Stimulated activated CD4-positive, alpha-beta T cell treated with anti-CD3 and anti-CD28 coated beads, Interleukin-12 subunit alpha, Interleukin-12 subunit beta, amount 100 ng/mL, for 4 hours (primary cell): ENCODE measurements around the gene RANGRF.
A peak's percentile ranks its signal among the peaks of the same experiment; 100 is the strongest.
"Not testable (repeated sequence)": the region's sequence is repeated elsewhere in the genome, so short reads cannot be mapped to it uniquely, and the experiment has no call there.

Experiments used
- DNase-seq: peaks from one replicate; pipeline ENCODE4 v3.0.0-alpha.2; 2020

The RANGRF gene, protein sequence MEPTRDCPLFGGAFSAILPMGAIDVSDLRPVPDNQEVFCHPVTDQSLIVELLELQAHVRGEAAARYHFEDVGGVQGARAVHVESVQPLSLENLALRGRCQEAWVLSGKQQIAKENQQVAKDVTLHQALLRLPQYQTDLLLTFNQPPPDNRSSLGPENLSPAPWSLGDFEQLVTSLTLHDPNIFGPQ

DNA sequence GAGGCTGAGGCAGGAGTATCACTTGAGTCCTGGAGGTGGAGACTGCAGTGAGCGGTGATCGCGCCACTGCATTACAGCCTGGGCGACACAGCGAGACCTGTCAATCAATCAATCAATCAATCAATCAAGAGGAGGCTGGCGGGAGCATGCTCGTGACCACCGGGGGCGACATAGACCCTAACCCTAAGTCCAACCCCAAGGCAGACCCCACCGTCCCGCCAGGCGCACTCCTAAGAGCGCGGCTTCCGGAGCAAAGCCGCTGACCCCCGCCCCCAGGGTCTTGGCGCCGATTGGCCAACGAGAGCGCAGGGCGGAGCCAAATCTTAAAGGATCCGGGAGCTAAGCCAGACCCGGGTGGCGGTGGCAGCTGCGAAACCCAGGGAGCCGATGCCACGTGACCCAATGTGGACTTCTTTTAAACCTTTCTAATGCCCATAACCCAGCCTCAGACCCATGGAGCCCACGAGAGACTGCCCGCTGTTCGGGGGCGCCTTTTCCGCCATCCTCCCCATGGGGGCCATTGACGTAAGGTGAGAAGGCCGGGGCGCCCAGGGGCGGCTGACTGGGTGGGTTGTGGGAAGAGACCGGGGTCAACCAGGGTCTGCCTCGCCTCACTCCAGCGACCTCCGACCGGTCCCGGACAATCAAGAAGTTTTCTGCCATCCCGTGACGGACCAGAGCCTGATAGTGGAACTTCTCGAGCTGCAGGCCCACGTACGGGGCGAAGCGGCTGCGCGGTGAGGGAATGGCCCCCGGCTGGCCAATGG is at the start of gene RANGRF:
TSS of gene RANGRF (plus strand) at position 335 of the 767 bp plus-strand sequence. CDS start at position 454, 119 bp downstream.
- DNase-seq, result peak; percentile 78

- no peak for DNase-seq
These were observed 44.6 kb upstream of the RANGRF start for GRCh38 chr17:8243827-8244226.

DNA sequence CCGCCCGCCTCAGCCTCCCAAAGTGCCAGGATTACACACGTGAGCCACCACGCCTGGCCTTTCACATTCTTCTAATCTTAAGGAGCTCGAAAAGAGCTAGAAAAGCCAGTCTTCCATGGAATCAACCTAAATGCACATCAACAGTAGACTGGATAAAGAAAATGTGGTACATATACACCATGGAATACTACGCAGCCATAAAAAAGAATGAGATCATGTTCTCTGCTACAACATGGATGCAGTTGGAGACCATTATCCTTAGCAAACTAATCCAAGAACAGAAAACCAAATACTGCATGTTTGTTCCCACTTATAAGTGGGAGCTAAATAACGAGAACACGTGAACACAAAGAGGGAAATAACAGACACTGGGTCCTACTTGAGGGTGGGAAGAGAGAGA is 43.7 kb upstream of the RANGRF start:
- DNase-seq, result no peak

DNA sequence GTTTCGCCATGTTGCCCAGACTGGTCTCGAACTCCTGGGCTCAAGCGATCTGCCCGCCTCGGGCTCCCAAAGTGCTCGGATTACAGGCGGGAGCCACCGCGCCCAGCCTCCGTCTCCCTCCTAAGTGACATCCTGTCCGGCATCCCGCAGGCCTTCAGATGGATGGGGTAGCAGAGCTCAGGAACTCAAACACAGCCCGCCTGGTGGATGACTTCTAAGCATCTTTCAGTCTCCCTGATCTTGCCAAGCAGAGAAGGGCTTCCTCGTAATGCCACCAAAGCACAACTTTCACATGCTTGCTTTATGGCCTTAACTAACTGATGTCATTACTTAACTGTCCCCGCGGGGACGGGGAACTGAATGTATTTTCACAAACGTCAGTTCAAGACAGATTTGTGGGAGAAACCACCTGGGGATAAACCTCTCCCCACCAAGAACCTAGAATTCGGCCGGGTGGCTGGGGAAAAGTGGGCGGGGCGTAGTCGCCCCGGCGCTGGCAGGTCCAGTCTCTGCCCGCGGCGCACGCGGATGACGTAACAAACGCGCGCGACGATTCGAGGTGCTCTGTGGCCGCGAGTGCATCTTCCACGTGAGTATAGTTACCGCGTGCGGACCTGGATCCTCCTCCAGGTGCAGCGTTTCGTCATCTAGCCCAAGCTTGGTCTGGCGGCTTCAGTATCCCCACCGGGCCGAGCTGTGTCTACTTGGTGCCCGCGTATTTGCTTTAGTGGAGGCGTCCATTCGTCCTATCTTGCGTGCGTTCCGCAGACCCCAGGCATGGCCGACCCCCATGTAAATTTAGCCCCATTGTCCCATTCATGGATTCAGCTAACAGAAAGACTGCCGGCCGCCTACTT is 39.5 kb upstream of the RANGRF start, which contains the start of gene PFAS:
TSS of gene PFAS (plus strand) at position 539 of the 857 bp plus-strand sequence. CDS start 4,649 bp downstream, outside the sequence.
- DNase-seq, result peak; percentile 98

DNA sequence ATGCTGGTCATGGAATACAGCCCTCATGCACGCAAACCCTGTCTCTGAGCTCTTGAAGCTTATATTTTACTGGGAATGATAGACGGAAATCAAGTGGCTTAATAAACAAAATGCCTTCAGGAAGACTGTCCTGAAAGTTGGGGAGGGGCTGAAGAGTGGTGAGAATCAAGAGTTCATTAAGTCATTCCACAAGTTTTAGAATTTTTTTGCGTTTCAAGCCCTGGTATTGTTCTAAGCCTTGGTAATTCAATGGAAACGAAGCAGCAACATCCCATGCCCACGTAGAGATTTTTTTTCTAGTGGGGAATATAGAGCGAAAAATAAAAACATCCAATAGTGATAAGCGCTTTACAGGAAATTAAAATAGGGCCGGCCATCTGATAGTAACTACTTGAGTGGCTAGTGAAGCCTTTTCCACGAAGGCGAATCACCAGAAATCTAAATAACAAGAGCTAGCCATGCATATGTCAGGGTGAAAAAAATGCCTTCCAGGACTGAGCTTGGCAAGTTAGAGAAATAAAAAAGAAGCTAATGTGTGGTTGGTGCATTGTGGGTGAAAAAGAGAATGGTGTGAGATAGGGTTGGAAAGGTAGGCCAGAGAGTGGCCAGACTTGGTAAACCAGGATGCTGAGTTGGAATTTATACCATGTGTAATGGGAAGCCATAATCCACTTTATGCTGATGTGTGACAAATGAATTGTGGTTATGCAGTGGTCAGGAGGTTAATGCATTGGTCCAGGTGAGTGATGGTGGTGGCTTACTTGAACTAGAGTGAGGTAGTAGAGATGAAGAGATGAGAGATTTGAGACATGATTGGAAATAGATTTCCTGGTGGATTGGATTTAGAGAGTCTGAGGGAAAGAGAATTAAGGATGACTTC is 38.6 kb upstream of the RANGRF start:
- DNase-seq, result no peak

- DNase-seq, result not testable (repeated sequence)
These were observed 37.1 kb upstream of the RANGRF start for GRCh38 chr17:8251411-8251810.

- no peak for DNase-seq
These were observed 34.7 kb upstream of the RANGRF start for GRCh38 chr17:8253801-8254200.

GRCh38 chr17:8254881-8255280 is 33.6 kb upstream of the RANGRF start:
- DNase-seq, result no peak

DNA sequence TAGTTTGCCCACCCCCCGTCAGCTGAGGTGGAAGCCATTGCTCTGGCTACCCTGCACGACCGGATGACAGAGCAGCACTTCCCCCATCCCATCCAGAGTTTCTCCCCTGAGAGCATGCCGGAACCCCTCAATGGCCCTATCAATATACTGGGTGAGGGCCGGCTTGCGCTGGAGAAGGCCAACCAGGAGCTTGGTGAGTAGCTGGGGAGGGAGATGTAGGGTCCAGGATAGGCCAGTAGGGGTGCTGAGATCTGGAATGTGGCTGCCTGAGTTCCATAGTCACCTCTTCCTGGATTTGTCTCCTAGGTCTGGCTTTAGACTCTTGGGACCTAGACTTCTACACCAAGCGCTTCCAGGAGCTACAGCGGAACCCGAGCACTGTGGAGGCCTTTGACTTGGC is 33.0 kb upstream of the RANGRF start:
- DNase-seq, result no peak

GRCh38 chr17:8256291-8256690 is 32.2 kb upstream of the RANGRF start:
- DNase-seq, result no peak

DNA sequence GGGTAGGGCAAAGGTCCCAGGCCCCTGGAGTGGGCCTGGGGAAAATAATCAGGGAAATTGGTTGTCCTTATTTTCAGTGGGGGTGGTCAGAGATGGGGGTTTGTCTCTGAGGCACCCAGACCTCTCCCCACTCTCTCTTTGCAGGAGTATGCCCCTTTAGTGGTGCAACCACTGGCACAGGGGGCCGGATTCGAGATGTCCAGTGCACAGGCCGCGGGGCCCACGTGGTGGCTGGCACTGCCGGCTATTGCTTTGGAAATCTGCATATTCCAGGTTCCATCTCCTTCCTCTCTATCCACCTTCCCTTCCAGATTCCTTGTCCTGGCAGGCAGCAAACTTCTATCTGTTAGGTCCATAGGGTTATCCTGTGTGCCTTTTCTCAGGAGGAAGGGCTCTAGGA is 31.8 kb upstream of the RANGRF start:
- no peak for DNase-seq

- DNase-seq, result no peak
These were observed 30.7 kb upstream of the RANGRF start for GRCh38 chr17:8257801-8258200.

DNA sequence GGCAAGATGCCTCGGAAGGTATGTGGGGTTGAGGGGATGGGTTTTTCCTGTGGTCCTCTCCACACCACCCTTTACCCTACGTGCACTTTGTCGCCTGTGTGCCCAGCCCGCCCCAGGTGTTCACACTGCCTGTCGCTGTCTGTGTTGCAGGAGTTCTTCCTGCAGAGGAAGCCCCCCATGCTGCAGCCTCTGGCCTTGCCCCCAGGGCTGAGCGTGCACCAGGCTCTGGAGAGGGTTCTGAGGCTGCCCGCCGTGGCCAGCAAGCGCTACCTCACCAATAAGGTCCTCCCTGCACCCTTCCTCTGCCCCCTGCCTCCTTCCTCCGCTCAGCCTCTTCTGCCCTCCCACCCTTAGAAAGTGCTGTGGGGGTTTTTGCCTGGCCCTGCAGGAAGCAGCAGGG is 24.1 kb upstream of the RANGRF start:
- DNase-seq, result no peak

- DNase-seq, result no peak
These were observed 23.5 kb upstream of the RANGRF start for GRCh38 chr17:8264836-8265542.

- no peak for DNase-seq
These were observed 21.6 kb upstream of the RANGRF start for GRCh38 chr17:8266648-8267479.

DNA sequence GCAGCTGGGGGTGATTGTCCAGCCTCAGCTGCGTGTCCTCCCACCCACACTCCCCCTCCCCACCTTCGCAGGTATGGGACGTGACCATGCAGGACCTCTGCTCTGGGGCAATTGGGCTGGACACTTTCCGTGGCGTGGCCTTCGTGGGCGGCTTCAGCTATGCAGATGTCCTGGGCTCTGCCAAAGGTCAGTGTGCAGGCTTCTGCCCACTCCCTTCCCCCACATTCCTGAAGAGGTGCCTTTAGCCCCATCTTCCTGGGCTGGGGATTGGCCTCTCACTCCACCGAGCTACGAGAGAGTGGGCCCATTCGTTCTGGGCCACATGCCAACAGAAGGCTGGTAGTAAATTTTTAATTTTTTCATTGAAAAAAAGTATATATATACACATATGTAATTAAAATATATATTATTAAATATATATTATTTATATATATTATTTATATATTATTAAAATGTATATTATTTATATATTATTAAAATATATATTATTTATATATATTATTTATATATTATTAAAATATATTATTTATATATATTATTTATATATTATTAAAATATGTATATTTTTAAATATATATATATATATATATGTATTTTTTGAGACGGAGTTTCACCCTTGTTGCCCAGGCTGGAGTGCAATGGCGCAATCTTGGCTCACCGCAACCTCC is 20.9 kb upstream of the RANGRF start:
- no peak for DNase-seq

GRCh38 chr17:8268550-8269298 is 19.7 kb upstream of the RANGRF start:
- no peak for DNase-seq

GRCh38 chr17:8272421-8272820 is 16.0 kb upstream of the RANGRF start:
- DNase-seq, result no peak

DNA sequence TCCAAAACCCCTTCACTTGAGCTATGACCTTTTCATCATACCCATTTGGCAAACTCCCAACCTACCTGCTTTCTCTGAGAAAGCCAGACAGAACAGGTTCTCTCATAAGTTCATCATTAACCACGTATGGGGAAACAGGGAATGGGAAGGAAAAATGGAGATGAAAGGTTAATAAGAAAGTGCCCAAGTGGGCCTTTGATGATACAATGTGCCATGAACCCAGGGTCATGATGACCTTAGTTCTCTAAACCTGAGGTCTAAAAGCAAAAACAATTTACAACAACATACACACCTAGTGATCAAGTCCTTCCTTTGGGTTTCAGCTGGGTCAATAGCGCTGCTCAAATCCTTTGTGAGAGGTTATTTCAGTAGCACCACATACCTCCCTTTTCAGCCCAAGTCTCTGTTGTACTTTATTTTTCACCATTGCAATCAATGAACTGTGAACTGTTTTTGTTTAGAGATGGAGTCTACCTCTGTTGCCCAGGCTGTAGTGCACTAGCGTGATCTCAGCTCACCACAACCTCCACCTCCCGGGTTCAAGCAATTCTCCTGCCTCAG is 14.5 kb upstream of the RANGRF start:
- DNase-seq, result no peak
